ENCODE results near the gene DNAH7. TPM values are rescaled to one million over a fixed set of nuclear protein-coding genes. Genes with fewer than 3 reads are reported as not detected.

The DNAH7 gene
- total and polyA plus RNA-seq, 2 of the 8 experiments (the other 6 are each of a cell fraction or from before 2014, with no cell fraction given) = 0.07 to 0.08 TPM

DNA sequence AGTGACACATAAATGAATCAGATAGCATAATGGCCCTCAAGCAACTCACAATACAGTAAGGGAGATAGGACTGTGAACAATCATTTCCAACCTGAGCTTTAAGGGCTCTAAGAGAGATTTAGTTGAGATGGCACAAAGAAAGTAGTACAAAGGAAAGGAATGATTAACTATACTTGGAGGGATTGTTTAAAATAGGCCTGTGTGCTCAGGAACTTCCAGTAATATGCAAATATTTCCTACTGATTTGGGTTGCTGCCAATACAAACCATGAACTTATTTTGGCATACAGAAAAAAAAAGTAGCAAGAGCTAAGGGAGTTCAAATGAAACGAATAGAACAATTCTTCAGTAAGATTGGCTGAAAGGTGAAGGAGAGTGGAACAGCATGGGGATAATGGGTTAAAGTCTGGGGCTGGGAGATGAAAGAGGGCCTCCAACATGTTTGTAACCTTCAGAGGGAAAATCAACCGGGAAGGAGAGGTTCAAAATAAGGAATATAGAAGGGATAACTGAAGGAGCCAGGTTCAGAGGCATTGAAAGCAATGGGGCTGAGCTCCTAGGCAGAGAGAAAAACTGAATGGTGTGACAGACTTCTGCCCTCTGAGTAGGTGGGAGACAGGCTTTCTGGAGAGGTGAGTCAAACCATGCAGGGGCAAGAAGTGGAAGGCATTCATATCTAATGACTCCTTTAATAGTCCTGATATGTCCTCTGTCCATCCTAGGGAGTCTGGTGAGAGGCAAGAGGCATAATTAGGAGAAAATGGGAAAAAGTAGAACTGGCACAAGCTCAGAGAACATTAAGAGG lies 83.5 kb downstream of the DNAH7 start (continued):
- TF ChIP-seq HDAC6 (IDR thresholded peaks at IDR 0.05; ENCODE audit: low read depth, low read length) = no peak
- TF ChIP-seq MAFK (IDR thresholded peaks at IDR 0.05; ENCODE audit: low read depth, low read length) = no peak
- TF ChIP-seq BCL11A (IDR thresholded peaks at IDR 0.05; ENCODE audit: low read depth in 2 of 2, low read length in 2 of 2) = no peak
- TF ChIP-seq SIX5 (IDR thresholded peaks at IDR 0.05; ENCODE audit: low read depth, low read length) = no peak
- TF ChIP-seq RAD21 (IDR thresholded peaks at IDR 0.05 in 1 of 2, conservative IDR thresholded peaks at IDR 0.05 in 1 of 2; ENCODE audit: low read depth in 2 of 2, low read length in 2 of 2) = no peak
- TF ChIP-seq TAF1 (IDR thresholded peaks at IDR 0.05; ENCODE audit: low read depth, low read length) = no peak
- no peak for TF ChIP-seq RNF2 (IDR thresholded peaks at IDR 0.05; ENCODE audit: borderline replicate concordance, low read depth, low read length, missing control alignments, poor library complexity, severe bottlenecking)
- TF ChIP-seq, protein P1, sequence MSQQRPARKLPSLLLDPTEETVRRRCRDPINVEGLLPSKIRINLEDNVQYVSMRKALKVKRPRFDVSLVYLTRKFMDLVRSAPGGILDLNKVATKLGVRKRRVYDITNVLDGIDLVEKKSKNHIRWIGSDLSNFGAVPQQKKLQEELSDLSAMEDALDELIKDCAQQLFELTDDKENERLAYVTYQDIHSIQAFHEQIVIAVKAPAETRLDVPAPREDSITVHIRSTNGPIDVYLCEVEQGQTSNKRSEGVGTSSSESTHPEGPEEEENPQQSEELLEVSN (IDR thresholded peaks at IDR 0.05) = no peak
- no peak for TF ChIP-seq KDM4A (IDR thresholded peaks at IDR 0.05; ENCODE audit: low read depth, low read length, severe bottlenecking)
